ENCODE data around the gene WDFY4.

WDFY4 gene

DNA sequence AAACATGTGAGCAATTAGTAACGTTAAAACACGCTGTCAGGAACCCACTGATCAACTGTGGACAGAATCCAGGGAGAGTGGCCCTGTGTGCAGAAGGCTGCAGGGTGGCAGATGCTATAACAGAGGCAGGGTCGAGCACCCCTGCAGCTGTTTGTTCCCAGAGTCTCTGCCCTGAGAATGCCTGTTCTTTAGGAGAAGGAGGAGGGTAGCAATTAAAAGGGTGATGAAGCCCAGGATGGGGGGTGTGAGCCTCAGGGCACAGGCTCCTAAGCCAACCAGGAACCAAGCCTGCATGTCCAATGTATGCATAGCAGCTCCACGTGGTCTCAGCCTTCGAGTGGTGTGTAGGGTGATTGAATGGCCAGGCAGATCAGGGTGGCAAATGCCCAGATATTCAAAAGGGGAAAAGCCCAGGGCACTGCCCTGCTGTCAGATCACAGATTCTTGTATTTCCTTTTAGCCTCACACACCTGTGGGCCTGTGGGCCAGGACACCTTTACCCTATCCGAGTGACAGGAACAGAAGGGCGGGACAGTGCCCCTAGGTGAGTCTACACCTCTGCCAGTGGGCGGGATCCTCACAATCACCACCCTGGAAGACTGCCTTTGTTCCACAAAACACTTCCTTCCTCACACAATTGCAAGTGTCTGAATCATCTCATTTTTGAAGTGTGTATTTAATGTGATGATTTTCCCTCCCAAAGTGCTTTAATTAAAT lies 7.3 kb downstream of the WDFY4 start:
- FAIRE-seq (no peak), DNase-seq (ENCODE audit: low spot score) (no peak)

DNA sequence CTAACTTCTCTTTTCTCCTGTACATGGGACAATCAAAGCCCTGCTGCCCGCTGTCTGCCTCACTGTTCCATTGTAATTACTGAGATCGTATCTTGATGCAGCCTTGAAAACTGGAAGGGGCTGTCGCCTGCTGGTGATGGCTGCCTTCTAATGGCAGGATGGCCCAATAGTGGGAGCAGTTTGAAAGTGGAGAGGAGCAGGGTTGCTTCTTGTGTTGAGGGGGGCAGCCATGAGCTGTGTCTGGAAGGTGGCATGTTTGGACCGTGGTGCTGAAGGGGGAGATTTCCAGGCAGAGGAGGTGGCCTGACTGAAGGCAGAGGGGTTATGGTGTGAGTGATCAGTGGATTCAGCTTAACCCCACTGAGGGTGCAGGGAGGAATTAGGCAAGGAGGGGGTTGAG lies 8.1 kb downstream of the WDFY4 start:
- FAIRE-seq (no peak), DNase-seq (ENCODE audit: low spot score) (no peak)

DNA sequence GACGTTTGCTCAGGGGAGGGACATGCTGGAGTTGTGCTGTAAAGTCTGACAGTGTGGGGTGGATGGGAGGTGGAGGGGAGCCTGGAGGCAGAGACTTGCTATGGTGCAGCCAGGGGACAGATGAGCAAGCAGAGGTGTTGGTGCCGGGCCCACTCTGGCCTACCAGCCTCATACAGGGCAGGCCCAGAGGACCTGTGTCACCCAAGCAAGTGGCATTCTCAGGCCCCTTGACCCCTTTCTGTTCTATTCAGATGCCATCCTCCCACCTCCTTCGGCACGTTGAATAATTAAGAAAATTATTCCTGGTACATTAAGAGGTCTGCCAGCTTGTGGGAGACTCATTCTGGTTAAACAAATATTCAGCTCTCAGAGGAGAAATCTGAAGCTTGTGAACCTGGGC lies 8.5 kb downstream of the WDFY4 start:
- DNase-seq (ENCODE audit: low spot score), result no peak
- no peak for FAIRE-seq

DNA sequence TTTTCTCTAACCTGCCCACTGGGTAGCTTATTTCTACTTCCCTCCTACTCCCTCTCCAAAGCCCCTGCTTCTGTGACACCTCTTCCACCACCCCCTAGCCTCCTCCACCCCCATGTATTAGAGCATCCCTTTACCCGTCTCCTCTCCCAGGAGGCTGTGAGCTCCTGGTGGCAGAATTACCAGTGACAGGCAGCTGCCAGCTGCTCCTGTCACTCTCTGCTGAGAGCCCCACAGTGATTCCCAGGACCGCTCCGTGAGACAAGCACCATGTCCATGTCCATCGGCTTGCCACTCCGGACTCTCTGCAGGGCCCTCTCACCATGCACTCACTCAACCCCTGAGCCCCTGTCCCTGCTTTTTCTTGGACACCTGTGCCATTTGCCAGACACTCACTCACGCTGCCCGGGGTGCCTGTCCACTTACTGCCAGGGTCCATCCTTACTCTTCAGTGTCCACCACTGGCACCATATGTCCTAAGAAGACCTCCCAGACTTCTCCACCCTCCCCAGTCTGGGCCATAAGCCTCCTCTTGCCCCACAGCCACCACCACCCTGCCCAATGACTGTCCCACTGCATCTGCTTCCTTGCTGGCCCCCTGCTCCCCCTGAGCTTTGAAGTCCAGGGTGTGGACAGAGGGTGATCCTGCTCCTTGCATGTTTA lies 9.8 kb downstream of the WDFY4 start:
- DNase-seq (ENCODE audit: low spot score) (no peak), FAIRE-seq (no peak)

DNA sequence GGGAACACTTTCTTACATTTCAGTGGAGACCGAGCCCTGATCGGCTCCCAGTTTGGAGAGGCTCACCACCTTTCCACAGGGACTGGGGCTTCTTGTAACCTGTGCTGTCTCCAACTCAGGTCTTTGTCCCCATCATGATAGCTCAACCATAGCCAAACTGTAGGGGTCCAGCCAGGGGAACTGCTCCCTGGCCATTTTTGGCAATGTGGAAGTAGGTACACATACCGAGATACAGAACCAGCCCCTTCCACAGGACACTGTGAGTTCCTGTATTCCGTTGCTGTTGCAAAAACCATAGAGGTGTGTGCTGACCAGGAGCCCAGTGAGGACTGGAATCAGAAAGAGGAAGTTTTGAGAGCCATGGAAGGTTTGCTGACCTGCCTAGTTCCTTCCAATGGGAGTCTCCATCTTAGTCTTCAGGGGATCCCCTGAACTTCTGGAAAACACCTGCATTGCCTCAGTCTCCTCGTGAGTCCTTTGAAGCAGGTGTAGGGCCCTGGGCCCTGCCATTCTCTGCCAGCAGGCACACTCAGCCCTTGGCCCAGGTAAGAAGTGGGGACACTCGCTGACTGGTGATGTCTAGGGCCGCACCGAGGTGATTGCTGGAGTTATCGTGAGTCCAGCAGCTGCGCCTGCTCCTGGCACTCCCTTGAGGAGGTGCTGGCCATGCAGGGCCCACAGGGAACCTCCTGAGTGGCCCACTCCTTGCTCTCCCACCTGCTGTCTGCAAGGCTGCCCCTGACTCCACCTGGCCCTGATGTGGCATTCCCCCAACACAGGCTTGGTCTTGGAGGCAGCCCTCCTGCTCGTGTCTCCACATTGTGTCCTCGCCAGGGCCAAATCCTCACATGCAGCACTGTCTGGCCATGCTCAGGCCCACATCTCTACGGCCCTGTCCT lies 11.2 kb downstream of the WDFY4 start:
- no peak for DNase-seq (ENCODE audit: low spot score)
- no peak for FAIRE-seq

DNA sequence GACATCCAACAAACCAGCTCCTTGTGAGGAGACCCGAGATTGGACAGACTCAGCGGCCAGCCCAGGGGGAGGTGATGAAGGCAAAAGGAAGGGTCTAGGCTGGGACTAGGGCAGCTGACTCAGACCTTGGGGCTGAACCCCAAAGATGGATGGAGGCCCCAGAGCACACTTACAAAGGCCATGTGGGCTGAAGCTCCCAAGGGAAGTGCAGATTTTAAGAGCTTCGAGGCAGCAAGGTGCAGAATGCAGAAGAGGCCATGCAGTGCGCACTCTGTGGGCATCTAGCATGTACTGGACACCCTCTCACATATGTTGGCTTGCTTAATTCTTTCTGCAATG lies 11.8 kb downstream of the WDFY4 start:
- FAIRE-seq (no peak), DNase-seq (ENCODE audit: low spot score) (no peak)

DNA sequence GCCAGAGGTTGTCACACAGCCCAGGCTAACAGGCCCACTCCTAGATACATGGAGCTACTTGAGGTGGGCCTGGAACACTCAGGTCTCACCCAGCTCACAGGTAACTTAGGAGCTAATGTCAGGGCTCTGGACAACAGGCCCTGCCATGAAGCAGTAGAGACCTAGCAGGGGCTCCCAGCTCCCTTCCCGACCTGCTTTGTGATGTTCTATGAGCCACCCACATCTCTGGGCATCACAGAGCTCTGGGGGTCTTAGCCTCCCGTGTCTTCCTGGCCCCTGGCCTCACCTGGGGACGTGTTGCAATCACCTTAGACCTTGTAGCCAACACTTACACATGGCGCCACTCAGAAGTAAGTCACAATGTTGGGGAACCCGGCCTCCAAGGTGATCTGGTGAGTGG lies 12.4 kb downstream of the WDFY4 start:
- FAIRE-seq, result no peak

DNA sequence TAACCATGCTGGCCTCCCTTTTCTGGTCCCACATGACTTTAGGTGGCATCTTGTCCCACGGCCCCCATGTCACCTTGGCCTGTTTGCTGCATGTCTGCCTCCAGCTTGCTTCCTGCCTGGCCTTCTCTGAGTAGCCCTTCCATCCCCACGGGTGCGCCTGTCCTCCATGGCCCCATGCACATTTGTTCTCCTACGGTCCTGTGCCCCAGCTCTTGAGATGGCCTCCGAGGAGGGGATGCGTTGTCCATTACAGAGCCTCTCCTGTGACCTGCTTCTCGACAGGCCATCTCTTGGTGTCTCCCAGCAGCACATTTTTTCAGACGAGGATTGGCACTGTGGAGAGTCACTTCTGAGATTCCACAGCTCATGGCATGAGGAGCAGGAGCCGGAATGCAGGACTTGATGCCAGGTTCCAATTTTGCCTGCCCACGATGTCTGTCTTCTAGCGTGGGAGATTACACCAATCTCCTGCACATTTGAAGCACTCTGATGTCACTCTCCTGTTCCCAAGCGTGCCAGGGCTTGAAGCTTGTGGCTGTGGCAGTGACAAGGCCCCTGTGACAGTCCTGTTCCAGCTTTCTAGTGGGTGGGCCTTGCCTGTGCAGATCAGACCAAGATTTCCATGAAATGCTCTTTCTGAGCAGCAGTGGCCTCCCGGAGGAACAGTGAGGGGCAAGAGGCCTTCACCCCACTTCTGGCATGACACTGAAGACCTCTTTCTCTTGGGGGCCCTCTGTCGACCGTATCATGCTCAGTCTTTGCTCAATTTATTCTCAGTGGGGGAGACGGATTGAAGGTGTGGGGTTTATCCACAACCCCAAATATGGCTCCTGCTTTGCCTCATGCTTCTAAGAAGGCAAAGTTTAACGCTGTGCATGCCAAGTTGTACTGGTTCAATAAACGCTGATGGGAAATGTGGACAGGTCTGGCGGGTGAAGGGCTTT lies 13.4 kb downstream of the WDFY4 start:
- DNase-seq (ENCODE audit: low spot score), result no peak
- no peak for FAIRE-seq

More for the DNA sequence above, 12.4 kb downstream of the WDFY4 start:
- no peak for DNase-seq (ENCODE audit: low spot score)

DNA sequence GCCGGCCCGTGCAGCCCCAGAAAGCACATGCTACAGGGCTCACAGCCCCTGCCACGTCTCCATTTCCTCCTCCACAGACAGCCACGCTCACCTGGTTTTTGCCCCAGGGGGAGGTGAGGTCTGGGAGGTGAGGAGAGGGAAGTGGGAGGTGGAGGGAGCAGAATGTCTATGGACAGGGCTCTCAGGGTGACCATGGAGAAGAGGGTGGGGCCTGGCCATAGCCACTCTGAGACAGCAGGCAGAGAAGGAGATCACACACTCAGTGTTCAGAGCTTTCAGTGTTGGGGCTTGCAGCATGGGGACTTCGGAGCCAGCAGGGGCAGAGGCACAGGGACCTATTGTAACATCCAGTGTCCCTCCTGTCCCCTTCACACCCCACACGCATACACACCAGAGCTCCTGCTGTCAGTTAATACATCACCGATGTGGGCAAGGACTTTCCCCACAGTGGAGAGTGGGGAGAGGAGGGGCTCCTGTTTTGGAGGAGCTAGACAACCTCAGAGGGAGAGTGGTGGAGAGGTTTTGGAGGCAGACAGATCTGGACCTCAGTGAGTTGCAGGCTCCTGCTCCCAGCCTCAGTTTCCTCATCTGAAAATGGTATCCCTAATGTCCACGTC lies 14.4 kb downstream of the WDFY4 start:
- DNase-seq (ENCODE audit: low spot score), result no peak
- FAIRE-seq, result no peak

DNA sequence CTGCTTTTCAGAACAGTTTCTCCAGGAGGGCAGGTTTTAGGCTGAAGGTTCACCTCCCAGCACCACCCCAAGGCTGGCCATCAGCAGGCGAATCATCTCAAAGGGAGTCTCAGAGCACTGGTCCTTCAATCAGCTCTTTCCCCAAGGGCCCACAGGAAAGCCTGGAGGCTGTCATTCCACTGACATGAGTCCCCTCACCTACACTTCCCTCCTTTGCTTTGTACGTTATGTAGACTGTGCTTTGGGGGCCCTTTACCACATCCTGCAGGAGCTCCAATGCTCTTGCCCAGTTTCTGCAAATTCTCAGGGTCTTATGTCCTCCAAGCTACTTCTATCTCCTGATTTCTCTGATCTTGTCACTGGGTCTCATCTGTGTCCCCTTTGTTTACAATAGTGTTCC lies 15.4 kb downstream of the WDFY4 start:
- no peak for FAIRE-seq
- DNase-seq (ENCODE audit: low spot score), result no peak

DNA sequence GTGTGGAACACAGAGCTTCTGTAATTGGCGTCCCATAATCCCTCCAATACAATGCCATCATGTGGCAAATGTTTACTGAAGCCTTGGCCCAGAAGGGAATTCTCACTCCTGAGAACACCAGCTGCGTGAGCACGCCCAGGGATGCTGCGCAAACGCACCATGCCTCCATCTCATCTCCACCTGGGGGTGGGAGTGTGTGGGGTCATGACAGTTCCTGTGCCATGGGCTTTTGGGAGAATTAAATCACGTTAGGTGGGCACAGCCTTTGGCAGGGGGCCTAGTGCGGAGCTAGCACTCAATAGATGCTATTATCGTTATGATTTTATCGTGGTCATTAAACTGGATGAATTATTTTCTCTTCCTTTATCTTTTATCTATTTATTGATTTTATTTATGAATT lies 15.8 kb downstream of the WDFY4 start:
- no peak for DNase-seq (ENCODE audit: low spot score)
- FAIRE-seq, result no peak

DNA sequence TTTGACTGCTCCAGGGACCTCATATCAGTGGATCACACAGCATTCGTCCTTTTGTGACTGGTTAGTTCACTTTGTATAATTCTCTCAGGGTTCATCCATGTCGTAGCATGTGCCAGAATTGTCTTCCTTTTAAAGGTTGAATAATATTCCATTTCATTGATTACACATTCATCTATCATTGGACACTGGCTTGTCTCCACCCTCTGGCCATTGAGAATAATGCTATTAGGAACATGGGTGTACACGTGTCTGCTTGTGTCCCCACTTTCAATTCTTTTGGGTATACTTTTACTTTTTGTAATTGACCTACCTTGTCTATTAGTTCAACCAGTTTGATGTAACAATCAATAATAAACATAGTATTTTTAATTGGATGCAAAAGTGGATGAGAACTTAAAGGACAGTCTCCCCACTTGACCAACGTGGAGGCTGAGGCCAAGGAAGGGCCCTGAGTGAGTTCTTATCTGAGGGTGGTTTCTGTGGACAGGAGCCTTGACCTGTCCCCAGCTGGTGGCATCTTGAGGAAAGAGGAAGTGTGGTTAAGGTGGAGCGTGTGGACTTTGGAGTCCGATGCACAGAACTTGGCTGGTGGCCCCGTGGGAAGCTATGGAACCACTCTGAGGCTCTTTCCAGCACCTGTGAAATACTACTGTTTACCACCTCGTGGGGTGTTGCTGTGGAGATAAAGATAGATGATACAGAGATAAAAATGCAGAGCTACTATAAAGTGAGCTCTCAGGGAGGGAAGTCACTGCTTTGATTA lies 16.6 kb downstream of the WDFY4 start:
- no peak for FAIRE-seq
- no peak for DNase-seq (ENCODE audit: low spot score)

DNA sequence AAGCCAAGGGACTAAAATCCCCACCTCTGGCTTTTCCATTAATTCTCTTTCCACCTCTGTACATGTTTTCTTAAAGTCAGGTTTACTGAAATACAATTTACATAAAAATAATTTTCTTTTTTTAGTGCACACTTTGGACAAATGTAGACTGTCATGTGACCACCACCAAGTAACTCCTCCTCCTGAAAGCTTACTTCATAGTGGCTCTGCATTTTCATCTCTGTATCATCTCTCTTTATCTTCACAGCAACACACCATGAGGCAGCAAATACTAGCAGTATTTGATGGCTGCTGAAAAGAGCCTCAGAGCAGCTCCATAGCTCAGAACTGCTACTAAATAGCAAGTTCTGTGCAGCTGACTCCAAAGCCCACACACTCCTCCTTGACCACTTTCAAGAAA lies 17.3 kb downstream of the WDFY4 start:
- no peak for DNase-seq (ENCODE audit: low spot score)
- no peak for FAIRE-seq

DNA sequence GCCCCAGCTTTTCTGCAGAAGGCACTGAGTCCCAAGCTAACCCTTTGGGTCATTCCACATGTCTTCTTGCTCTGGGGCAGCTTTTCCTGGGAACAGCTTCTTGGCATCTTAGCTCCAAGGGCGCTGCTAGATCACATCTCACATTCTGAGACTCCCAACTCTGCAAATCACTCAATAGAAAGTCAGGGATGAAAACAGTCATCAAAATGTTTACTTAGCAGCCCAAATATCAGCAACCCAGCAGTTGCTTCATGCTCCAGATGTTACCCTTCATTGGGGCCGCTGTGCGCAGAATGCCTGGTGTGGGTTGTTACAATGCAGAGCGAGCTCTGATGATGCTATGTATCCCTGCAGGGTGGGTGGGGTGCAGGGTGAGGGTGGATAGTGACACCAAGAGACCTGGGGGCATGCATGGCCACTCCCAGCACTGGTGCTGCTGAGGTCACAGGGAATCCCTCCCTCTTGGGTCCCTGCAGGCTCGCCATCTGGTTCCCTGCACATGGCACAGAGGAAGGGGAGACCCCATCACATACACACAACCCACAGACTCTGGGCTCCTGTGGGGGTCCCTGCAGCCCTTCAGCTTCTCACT lies 19.0 kb downstream of the WDFY4 start:
- FAIRE-seq (no peak), DNase-seq (ENCODE audit: low spot score) (no peak)

DNA sequence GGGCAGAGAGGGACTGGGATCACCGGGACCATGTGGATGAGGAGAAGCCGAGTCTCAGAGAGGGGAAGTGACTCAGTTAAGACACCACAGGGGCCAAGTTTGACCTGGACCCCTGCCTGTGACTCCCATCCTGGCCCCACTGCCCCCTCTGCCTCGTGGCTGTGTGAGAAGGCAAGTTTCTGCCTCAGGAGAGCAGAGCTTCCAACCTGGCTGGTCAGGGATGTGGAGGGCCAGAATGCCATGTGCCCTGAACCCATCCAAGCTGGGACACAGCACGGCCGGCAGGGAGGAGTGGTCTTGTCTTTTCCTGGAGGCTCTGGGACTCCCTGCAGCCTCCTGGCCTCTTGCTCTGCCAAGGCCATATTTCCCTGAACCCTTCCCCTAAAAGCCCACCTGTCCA lies 19.5 kb downstream of the WDFY4 start:
- DNase-seq (ENCODE audit: low spot score) (no peak), FAIRE-seq (no peak)

DNA sequence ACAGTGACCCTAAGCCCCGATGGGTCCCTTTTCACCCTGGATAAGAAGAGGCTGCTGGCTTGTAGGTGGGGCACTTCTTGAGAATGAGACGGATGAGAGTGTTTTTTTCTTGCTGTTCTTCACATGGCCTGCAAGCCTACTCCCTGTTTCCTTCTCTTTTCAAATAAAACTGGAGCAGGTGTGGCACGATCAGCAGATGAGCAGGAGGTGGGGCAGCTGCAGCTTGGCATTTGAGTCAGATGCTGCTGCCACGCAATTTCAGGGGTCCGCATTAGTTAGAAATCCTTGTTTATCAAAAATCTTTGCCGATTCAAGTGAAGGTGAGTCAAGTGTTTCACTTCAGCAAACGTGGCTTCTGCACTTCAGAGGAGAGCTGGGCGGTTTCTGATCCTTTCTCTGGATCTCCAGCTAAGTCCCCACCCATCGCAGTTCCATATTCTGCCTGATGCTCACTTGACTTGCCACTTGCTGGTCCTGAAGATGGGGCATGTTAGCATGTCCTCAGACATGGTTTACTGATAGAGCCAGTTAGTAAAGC lies 20.8 kb downstream of the WDFY4 start:
- no peak for DNase-seq (ENCODE audit: low spot score)
- FAIRE-seq, result no peak

DNA sequence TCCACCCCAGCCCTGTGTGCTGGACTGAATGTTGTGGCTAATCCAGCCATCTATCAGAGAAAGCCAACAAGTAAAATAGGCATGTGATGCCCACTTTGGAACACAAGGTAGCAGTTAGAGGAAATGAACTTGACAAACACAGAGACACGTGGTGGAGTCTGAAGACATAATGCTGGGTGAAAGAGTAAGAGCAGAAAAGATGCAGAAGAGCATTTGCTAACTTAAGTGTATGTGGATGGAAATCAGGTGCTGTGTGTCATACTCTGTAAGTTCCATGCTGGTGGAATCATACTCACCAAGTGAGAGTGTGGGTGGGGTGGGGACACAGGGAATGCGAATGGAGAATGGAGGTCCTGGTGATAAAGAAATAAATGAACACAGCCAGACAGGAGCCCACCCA lies 22.8 kb downstream of the WDFY4 start:
- FAIRE-seq (no peak), DNase-seq (ENCODE audit: low spot score) (no peak)

DNA sequence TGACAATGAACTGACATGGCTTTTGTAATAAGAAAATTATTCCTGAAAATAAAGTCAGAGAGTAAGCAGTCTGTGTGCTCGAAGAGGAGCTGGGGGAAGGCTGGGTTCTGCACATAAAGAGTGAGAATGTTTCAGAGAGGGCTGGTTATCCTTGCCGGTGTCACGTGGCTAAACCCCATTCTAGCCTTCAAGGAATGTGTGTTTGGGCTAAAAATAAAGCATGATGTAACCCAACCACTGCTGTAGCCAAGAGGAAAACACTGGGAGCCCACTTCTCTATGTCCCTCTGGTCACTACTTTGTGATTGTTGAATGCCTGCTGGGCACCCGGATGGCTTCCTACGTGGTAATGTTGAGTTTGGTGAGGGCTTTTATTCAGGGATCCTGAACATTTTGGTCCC lies 23.5 kb downstream of the WDFY4 start:
- FAIRE-seq (no peak), DNase-seq (ENCODE audit: low spot score) (no peak)

DNA sequence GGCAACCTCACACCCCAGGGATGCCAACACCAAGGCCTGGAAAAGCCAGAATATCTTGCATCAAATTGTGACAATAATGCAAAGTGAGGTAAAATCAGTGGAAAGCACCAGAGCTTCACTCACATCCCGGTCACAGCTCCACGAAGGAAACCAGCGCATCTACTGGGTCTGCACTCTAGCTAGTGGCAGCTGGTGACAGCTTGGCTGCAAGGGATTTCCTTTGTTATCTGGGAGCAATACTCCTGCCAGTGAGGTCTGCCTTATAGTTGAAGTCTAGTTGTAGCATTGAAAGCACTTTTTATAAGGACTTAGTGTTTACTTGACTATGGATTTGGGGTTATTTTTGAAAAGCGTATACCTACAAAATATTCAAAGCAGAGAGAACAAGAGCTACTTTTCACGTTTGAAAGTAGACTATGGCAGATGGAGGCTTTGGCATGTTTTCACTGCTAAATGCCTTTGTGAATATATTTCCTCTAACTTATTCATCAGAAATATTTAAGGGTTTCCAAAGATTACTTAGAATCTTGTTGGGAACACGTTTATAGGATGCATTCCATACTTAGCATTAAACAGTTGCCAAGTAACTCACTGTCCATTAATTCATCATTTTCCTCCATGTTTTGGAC lies 26.1 kb downstream of the WDFY4 start:
- FAIRE-seq (no peak), DNase-seq (ENCODE audit: low spot score) (no peak)
